Cerebellar cortex (tissue), 1 donor: ENCODE measurements around the gene FBXL17.

ENCODE experiments used
- DNase-seq: peaks from one replicate; pipeline ENCODE4 v3.0.0-alpha.2; 2015; ENCODE audit warnings: low spot score

The FBXL17 gene

DNA sequence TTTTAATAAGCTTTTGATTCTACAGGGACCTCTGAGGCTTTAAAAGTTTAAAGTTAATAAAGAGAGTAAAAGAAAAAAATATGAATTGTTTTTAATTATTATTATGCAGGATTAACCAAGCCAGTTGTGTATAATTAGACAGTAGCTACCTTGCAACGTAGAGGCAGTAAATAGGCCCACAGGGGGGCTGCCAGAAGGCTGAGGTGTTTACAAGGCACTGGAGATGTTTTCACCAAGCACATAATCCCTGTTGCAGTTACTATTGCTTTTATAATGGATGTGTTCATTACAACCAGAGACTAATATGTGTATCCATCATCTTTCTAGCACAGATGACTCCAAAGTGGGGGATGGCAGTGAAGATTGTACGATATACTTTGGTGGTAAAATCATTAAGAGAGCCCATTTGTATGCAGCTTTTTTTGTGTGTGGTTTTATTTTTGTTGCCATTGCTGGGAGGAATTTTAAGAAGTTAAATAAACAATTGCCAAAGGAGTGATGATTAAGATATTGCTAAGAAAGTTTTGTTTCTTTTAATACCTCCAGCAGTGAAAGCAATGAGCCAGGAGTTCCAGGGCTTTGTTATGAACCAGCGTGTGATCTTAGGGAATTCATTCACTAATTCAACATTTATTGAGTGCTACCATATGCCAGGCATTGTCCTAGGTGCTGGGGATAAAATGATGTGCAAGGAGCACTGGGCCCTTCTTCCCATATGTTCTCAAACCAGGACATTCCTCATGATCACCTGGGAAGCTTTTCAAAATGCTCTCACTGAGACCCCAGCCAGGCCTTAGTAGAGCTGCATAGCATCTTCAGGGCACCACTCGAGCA lies 572.5 kb downstream of the FBXL17 start:
- no peak for DNase-seq
